ENCODE measurements around the gene EPHB1.

DNA sequence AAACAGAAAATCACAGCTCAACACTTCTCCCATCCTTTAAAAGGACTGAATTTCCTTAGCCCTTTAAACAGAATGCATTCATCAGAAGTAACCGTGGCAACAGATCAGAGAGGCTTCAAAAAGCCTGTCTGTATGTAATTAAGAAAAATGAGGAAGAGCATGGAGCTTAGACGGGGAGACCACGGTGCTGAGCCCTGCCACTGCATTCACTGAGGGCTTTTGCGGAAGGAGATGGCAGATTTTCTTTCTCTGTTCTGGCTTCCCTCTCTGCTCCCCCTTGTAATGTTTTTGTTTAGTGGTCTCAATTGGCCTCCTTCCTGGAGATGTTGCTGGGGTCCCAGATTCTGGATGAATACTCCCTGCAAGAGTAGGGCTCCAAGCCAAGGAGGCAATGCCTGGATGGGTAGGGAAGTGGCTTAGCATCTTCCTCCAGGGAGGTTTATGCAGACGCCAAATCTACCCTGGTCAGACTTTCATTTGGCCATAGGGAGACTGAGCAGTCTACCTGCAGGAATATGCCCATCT lies 332.9 kb downstream of the EPHB1 start:
- TF ChIP-seq, protein P1, sequence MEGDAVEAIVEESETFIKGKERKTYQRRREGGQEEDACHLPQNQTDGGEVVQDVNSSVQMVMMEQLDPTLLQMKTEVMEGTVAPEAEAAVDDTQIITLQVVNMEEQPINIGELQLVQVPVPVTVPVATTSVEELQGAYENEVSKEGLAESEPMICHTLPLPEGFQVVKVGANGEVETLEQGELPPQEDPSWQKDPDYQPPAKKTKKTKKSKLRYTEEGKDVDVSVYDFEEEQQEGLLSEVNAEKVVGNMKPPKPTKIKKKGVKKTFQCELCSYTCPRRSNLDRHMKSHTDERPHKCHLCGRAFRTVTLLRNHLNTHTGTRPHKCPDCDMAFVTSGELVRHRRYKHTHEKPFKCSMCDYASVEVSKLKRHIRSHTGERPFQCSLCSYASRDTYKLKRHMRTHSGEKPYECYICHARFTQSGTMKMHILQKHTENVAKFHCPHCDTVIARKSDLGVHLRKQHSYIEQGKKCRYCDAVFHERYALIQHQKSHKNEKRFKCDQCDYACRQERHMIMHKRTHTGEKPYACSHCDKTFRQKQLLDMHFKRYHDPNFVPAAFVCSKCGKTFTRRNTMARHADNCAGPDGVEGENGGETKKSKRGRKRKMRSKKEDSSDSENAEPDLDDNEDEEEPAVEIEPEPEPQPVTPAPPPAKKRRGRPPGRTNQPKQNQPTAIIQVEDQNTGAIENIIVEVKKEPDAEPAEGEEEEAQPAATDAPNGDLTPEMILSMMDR (IDR thresholded peaks at IDR 0.05 in 4 of 5, conservative IDR thresholded peaks at IDR 0.05 in 1 of 5) = no peak
- no peak for TF ChIP-seq POLR2A (IDR thresholded peaks at IDR 0.05)
